Dendritic cell treated with granulocyte-macrophage colony-stimulating factor and Interleukin-4, amounts not matched to agents 40 ng/mL and 50 ng/mL, for 4 days (primary cell): Measurements from ENCODE around the gene DSCAML1.
A peak's percentile ranks its signal among the peaks of the same experiment; 100 is the strongest.

Source experiments
- H3K27ac Mint-ChIP-seq: one replicate; pipeline ENCODE4 v1.8.0; 2022; ENCODE audit warnings: mild to moderate bottlenecking, mixed read lengths
- H3K27me3 Mint-ChIP-seq: one replicate; pipeline ENCODE4 v1.8.0; 2022; ENCODE audit warnings: mild to moderate bottlenecking, mixed read lengths
- H3K36me3 Mint-ChIP-seq: one replicate; pipeline ENCODE4 v1.8.0; 2022; ENCODE audit warnings: low read depth, mixed read lengths
- H3K4me1 Mint-ChIP-seq: one replicate; pipeline ENCODE4 v1.8.0; 2022; ENCODE audit warnings: low read depth, mixed read lengths
- H3K4me3 Mint-ChIP-seq: one replicate; pipeline ENCODE4 v1.8.0; 2022; ENCODE audit warnings: mild to moderate bottlenecking, moderate library complexity, mixed read lengths
- H3K9me3 Mint-ChIP-seq: one replicate; pipeline ENCODE4 v1.8.0; 2022; ENCODE audit warnings: mixed read lengths
- intact Hi-C: fragments of 100-400 bp; cut with micrococcal nuclease; formaldehyde crosslinking; loops from one replicate; pipeline ENCODE4 v1.15.0; 2022

The DSCAML1 gene

GRCh38 chr11:117548876-117549275 is 248.1 kb downstream of the DSCAML1 start:
- no peak overlapping the region for H3K4me3 Mint-ChIP-seq
- H3K36me3 Mint-ChIP-seq = no peaks in the 10 kb centered on the region
- H3K9me3 Mint-ChIP-seq = no peaks in the 10 kb centered on the region
- no peak overlapping the region for H3K27ac Mint-ChIP-seq
- peaks cover 4% of the 10 kb centered on the region for H3K27me3 Mint-ChIP-seq
- H3K4me1 Mint-ChIP-seq = no peaks in the 10 kb centered on the region
- intact Hi-C loops = no loop called here

- Mint-ChIP-seq H3K36me3 (no peaks in the 10 kb centered on the region), H3K9me3 (no peaks in the 10 kb centered on the region), H3K27ac (no peak overlapping the region), H3K4me1 (no peaks in the 10 kb centered on the region), H3K4me3 (no peak overlapping the region), H3K27me3 (peaks cover 4% of the 10 kb centered on the region)
- intact Hi-C loops = no loop called here
Measured at GRCh38 chr11:117547946-117548345, 249.1 kb downstream of the DSCAML1 start.

- Mint-ChIP-seq H3K36me3 (no peaks in the 10 kb centered on the region), H3K27ac (no peak overlapping the region), H3K4me3 (no peak overlapping the region), H3K4me1 (no peaks in the 10 kb centered on the region), H3K27me3 (peaks cover 4% of the 10 kb centered on the region), H3K9me3 (no peaks in the 10 kb centered on the region)
- intact Hi-C loops = no loop called here
Measured at GRCh38 chr11:117547195-117547850, 249.7 kb downstream of the DSCAML1 start.

GRCh38 chr11:117546431-117547194 is 250.4 kb downstream of the DSCAML1 start:
- H3K27me3 Mint-ChIP-seq = peaks cover 3% of the 10 kb centered on the region
- H3K27ac Mint-ChIP-seq = no peak overlapping the region
- intact Hi-C loops = no loop called here
- H3K4me3 Mint-ChIP-seq = no peak overlapping the region
- H3K4me1 Mint-ChIP-seq = no peaks in the 10 kb centered on the region
- no peaks in the 10 kb centered on the region for H3K9me3 Mint-ChIP-seq
- no peaks in the 10 kb centered on the region for H3K36me3 Mint-ChIP-seq

GRCh38 chr11:117545706-117546105 is 251.3 kb downstream of the DSCAML1 start:
- Mint-ChIP-seq H3K27ac (no peak overlapping the region), H3K9me3 (no peaks in the 10 kb centered on the region), H3K27me3 (peaks cover 2% of the 10 kb centered on the region), H3K36me3 (no peaks in the 10 kb centered on the region), H3K4me1 (no peaks in the 10 kb centered on the region), H3K4me3 (no peak overlapping the region)
- intact Hi-C loops = no loop called here

GRCh38 chr11:117544130-117544800 is 252.8 kb downstream of the DSCAML1 start:
- H3K27ac Mint-ChIP-seq = no peak overlapping the region
- H3K27me3 Mint-ChIP-seq = peaks cover 2% of the 10 kb centered on the region
- H3K4me3 Mint-ChIP-seq = no peak overlapping the region
- H3K36me3 Mint-ChIP-seq = no peaks in the 10 kb centered on the region
- no peaks in the 10 kb centered on the region for H3K4me1 Mint-ChIP-seq
- H3K9me3 Mint-ChIP-seq = no peaks in the 10 kb centered on the region
- intact Hi-C loops = no loop called here

- no peaks in the 10 kb centered on the region for H3K36me3 Mint-ChIP-seq
- H3K9me3 Mint-ChIP-seq = no peaks in the 10 kb centered on the region
- H3K4me1 Mint-ChIP-seq = no peaks in the 10 kb centered on the region
- H3K27me3 Mint-ChIP-seq = peaks cover 8% of the 10 kb centered on the region
- no peak overlapping the region for H3K4me3 Mint-ChIP-seq
- intact Hi-C loops = no loop called here
- no peak overlapping the region for H3K27ac Mint-ChIP-seq
Measured at GRCh38 chr11:117541211-117541610, 255.8 kb downstream of the DSCAML1 start.

GRCh38 chr11:117538263-117539135 is 258.5 kb downstream of the DSCAML1 start:
- Mint-ChIP-seq H3K4me1 (peaks cover 5% of the 10 kb centered on the region), H3K36me3 (no peaks in the 10 kb centered on the region), H3K27ac (no peak overlapping the region), H3K27me3 (peaks cover 12% of the 10 kb centered on the region), H3K4me3 (no peak overlapping the region), H3K9me3 (no peaks in the 10 kb centered on the region)
- intact Hi-C loops = no loop called here

GRCh38 chr11:117535850-117536411 is 261.1 kb downstream of the DSCAML1 start:
- no peak overlapping the region for H3K4me3 Mint-ChIP-seq
- peaks cover 12% of the 10 kb centered on the region for H3K27me3 Mint-ChIP-seq
- intact Hi-C loops = no loop called here
- H3K4me1 Mint-ChIP-seq = peaks cover 5% of the 10 kb centered on the region
- H3K27ac Mint-ChIP-seq = no peak overlapping the region
- H3K9me3 Mint-ChIP-seq = no peaks in the 10 kb centered on the region
- no peaks in the 10 kb centered on the region for H3K36me3 Mint-ChIP-seq

GRCh38 chr11:117535201-117535849 is 261.7 kb downstream of the DSCAML1 start:
- intact Hi-C loops = no loop called here
- peaks cover 5% of the 10 kb centered on the region for H3K4me1 Mint-ChIP-seq
- H3K36me3 Mint-ChIP-seq = no peaks in the 10 kb centered on the region
- H3K9me3 Mint-ChIP-seq = no peaks in the 10 kb centered on the region
- peak overlapping the region; percentile 13 for H3K27ac Mint-ChIP-seq
- no peak overlapping the region for H3K4me3 Mint-ChIP-seq
- peaks cover 12% of the 10 kb centered on the region for H3K27me3 Mint-ChIP-seq

GRCh38 chr11:117532568-117532967 is 264.4 kb downstream of the DSCAML1 start:
- Mint-ChIP-seq H3K36me3 (no peaks in the 10 kb centered on the region), H3K4me3 (no peak overlapping the region), H3K27me3 (peaks cover 12% of the 10 kb centered on the region), H3K27ac (no peak overlapping the region), H3K9me3 (no peaks in the 10 kb centered on the region), H3K4me1 (peaks cover 12% of the 10 kb centered on the region)
- intact Hi-C loops = no loop called here

- Mint-ChIP-seq H3K4me3 (peak overlapping the region; percentile 10), H3K27me3 (peaks cover 8% of the 10 kb centered on the region), H3K9me3 (no peaks in the 10 kb centered on the region), H3K36me3 (no peaks in the 10 kb centered on the region), H3K27ac (no peak overlapping the region), H3K4me1 (peaks cover 7% of the 10 kb centered on the region)
- intact Hi-C loops = no loop called here
Measured at GRCh38 chr11:117529816-117530215, 267.2 kb downstream of the DSCAML1 start.

- Mint-ChIP-seq H3K27ac (no peak overlapping the region), H3K4me3 (no peak overlapping the region), H3K9me3 (no peaks in the 10 kb centered on the region), H3K36me3 (no peaks in the 10 kb centered on the region), H3K4me1 (peaks cover 7% of the 10 kb centered on the region), H3K27me3 (peaks cover 5% of the 10 kb centered on the region)
- intact Hi-C loops = no loop called here
Measured at GRCh38 chr11:117528097-117528721, 268.8 kb downstream of the DSCAML1 start.
